CD4-positive, CD25-positive, alpha-beta regulatory T cell (primary cell): ENCODE results near the gene TMEM182. TPM values are rescaled to one million over a fixed set of nuclear protein-coding genes. Genes with fewer than 3 reads are reported as not detected.

Source experiments
- ATAC-seq, 2 donors: fragments of 150-1000 bp; cut with Tn5 transposase; one replicate each; pipeline ENCODE4 v1.10.0; 2021; ENCODE audit warnings: low read depth in 2 of 2, moderate number of reproducible peaks in 2 of 2, moderate library complexity in 1 of 2
- DNase-seq, 3 donors: peaks; one replicate each; pipeline versions ENCODE4 v3.0.0 to v3.0.0-alpha.2; 2012 to 2022; ENCODE audit warnings: mixed read lengths in 1 of 3
- H3K27ac ChIP-seq: one replicate; pipeline ENCODE4 v1.7.0; 2013; ENCODE audit warnings: mild to moderate bottlenecking, low read length; ENCODE audit not compliant: insufficient read depth, poor library complexity, severe bottlenecking
- H3K27me3 ChIP-seq: one replicate; pipeline ENCODE4 v1.7.0; 2013; ENCODE audit warnings: low read length; ENCODE audit not compliant: control insufficient read depth, insufficient read depth
- H3K36me3 ChIP-seq: one replicate; pipeline ENCODE4 v1.7.0; 2013; ENCODE audit warnings: mild to moderate bottlenecking, low read length, moderate library complexity; ENCODE audit not compliant: control insufficient read depth, insufficient read depth
- H3K4me1 ChIP-seq: 2 replicates; pipeline ENCODE4 v1.7.0; 2013; ENCODE audit warnings: mild to moderate bottlenecking, low read length; ENCODE audit not compliant: insufficient read depth, control insufficient read depth, poor library complexity, severe bottlenecking
- H3K4me3 ChIP-seq: one replicate; pipeline ENCODE4 v1.7.0; 2013; ENCODE audit warnings: low read depth, mild to moderate bottlenecking, low read length, moderate library complexity
- H3K9me3 ChIP-seq, 2 experiments: 1 replicate in 1 of 2; 2 replicates in 1 of 2; pipeline ENCODE4 v1.7.0; 2013; ENCODE audit warnings: low read length in 2 of 2, mild to moderate bottlenecking in 1 of 2, moderate library complexity in 1 of 2; ENCODE audit not compliant: control insufficient read depth in 2 of 2
- H3K27ac Mint-ChIP-seq, 3 donors: one replicate each; pipeline ENCODE4 v1.8.0; 2020 to 2022; ENCODE audit warnings: mild to moderate bottlenecking in 3 of 3, mixed read lengths in 3 of 3, moderate library complexity in 2 of 3
- H3K27me3 Mint-ChIP-seq: one replicate; pipeline ENCODE4 v1.8.0; 2022; ENCODE audit warnings: mild to moderate bottlenecking, mixed read lengths
- H3K36me3 Mint-ChIP-seq: one replicate; pipeline ENCODE4 v1.8.0; 2020; ENCODE audit warnings: mixed read lengths
- H3K4me1 Mint-ChIP-seq, 4 donors: one replicate each; pipeline ENCODE4 v1.8.0; 2020 to 2022; ENCODE audit warnings: mixed read lengths in 4 of 4, mild to moderate bottlenecking in 1 of 4
- H3K4me3 Mint-ChIP-seq, 4 donors: one replicate each; pipeline ENCODE4 v1.8.0; 2020 to 2022; ENCODE audit warnings: mild to moderate bottlenecking in 4 of 4, mixed read lengths in 4 of 4, moderate library complexity in 3 of 4
- H3K9me3 Mint-ChIP-seq, 7 donors: one replicate each; pipeline ENCODE4 v1.8.0; 2020 to 2022; ENCODE audit warnings: mixed read lengths in 7 of 7, mild to moderate bottlenecking in 3 of 7, moderate library complexity in 2 of 7
- polyA plus RNA-seq, 4 donors: library from polyadenylated mRNA; unstranded; fragments of 300-500 nt; fragmentation: Illumina TruSeq; gene quantifications; one replicate each; pipeline ENCODE4 v1.2.3, GENCODE V29; 2021
- total RNA-seq: library from RNA; stranded (reverse); gene quantifications from one replicate; pipeline ENCODE4 v1.2.3, GENCODE V29; 2022

TMEM182 gene
- total and polyA plus RNA-seq, 5 donors from 2014 or later, result 3.3 to 6.5 (median 4.4) TPM

DNA sequence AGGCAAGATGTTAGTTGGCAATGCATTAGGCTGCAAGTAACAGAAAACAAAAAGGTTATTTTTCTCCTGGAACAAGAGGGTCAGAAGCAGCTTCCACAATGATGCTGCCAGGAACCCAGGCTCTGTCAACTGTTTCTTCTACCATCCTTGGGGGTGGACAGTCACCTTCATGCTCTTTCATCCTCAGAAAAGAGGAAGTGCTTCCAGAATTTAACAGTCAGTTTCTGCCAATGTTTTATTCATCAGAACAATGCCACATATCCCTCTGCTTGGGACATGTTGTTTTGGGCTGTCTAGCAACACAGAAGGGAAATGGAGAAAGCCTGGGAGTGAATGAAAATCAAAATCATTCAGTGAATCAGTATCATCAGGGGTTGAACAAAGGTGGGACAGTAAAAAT is 7.1 kb downstream of the TMEM182 start:
- Histone ChIP-seq H3K36me3 (peaks cover 2% of the 10 kb centered on the region), H3K27me3 (no peaks in the 10 kb centered on the region), H3K4me3 (no peak overlapping the region), H3K9me3 (no peaks in the 10 kb centered on the region), H3K27ac (no peak overlapping the region), H3K4me1 (no peaks in the 10 kb centered on the region)
- no peak overlapping the region for H3K27ac Mint-ChIP-seq
- H3K4me3 Mint-ChIP-seq, result no peak overlapping the region
- H3K9me3 Mint-ChIP-seq, result peaks cover 0 to 2% (median 0%) of the 10 kb centered on the region in 7 donors
- H3K36me3 Mint-ChIP-seq, result peaks cover 37% of the 10 kb centered on the region
- ATAC-seq, result no peak
- peaks cover 0 to 2% (median 0%) of the 10 kb centered on the region in 4 donors for H3K4me1 Mint-ChIP-seq
- DNase-seq, result no peak
- H3K27me3 Mint-ChIP-seq, result no peaks in the 10 kb centered on the region

DNA sequence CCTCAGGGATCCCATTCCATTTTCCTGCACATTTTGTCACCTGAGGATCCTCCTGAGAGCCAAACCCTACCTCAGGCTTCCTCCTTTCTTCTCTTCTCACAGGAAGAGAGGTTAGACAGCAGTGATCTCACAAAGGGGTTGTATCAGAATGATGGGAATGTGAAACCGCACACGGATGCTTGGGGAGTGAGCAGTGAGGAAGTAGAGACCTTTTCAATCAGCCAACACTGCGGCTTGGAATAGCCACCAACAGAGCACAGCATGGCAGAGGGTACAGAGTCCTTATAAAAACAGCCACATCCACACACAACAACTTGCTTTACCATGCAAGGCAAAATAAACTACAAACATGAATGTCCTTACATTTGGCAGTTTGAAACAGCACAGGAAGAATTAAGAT is 8.7 kb downstream of the TMEM182 start:
- H3K4me1 ChIP-seq, result no peaks in the 10 kb centered on the region
- peaks cover 2% of the 10 kb centered on the region for H3K36me3 ChIP-seq
- H3K27ac ChIP-seq, result no peak overlapping the region
- Mint-ChIP-seq H3K27ac (no peak overlapping the region), H3K4me1 (peaks cover 0 to 2% (median 0%) of the 10 kb centered on the region in 4 donors), H3K27me3 (no peaks in the 10 kb centered on the region), H3K36me3 (peaks cover 34% of the 10 kb centered on the region), H3K9me3 (peaks cover 0 to 2% (median 0%) of the 10 kb centered on the region in 7 donors), H3K4me3 (no peak overlapping the region)
- H3K9me3 ChIP-seq, result no peaks in the 10 kb centered on the region
- H3K27me3 ChIP-seq, result no peaks in the 10 kb centered on the region
- H3K4me3 ChIP-seq, result no peak overlapping the region
- ATAC-seq (no peak), DNase-seq (no peak)

DNA sequence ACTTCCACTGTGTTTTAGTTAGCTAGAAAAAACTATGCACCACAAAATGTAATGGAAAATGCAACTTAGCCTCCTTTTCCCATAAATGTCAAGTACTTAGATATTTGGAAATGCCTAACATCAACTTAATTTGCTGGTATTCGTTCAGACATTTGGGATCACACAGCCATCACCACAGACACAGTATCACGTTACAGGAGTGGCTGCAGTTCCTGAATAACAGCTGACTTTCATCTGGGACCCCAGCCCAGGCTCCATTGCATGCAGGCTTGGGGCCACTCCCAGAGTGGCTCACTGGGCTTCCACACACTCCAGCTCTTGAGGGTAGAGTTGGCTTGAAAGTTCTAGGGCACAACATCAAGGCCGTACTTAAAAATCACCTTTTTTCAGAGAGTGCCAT is 9.3 kb downstream of the TMEM182 start:
- ATAC-seq (no peak), DNase-seq (no peak)
- Histone ChIP-seq H3K27ac (no peak overlapping the region), H3K4me3 (no peak overlapping the region), H3K9me3 (no peaks in the 10 kb centered on the region), H3K4me1 (no peaks in the 10 kb centered on the region), H3K36me3 (peaks cover 2% of the 10 kb centered on the region), H3K27me3 (no peaks in the 10 kb centered on the region)
- peaks cover 35% of the 10 kb centered on the region for H3K36me3 Mint-ChIP-seq
- H3K9me3 Mint-ChIP-seq, result peaks cover 0 to 2% (median 0%) of the 10 kb centered on the region in 7 donors
- H3K27ac Mint-ChIP-seq, result no peak overlapping the region
- H3K27me3 Mint-ChIP-seq, result no peaks in the 10 kb centered on the region
- H3K4me1 Mint-ChIP-seq, result peaks cover 0 to 2% (median 0%) of the 10 kb centered on the region in 4 donors
- no peak overlapping the region for H3K4me3 Mint-ChIP-seq

DNA sequence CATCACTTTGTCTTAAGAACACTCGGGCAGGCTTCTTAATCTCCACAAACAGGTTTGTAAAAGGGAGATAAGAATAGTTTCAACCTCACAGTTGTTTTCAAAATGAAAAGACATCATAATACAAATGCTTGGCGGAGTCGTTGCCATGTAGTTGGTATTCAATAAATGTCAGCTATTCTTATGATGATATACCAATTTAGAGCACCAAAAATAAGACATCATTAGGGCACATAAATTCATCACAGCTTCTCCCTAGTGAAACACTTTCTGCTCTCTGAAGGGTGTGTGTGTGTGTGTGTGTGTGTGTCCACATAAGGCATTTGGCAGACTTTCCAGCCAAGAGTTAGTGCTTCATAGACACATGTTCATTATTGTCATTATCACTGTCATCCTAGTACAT is 10.8 kb downstream of the TMEM182 start:
- Mint-ChIP-seq H3K4me3 (no peak overlapping the region), H3K27ac (no peak overlapping the region), H3K36me3 (peaks cover 32% of the 10 kb centered on the region), H3K27me3 (no peaks in the 10 kb centered on the region), H3K4me1 (peaks cover 0 to 2% (median 0%) of the 10 kb centered on the region in 4 donors), H3K9me3 (peaks cover 0 to 2% (median 0%) of the 10 kb centered on the region in 7 donors)
- DNase-seq (no peak), ATAC-seq (no peak)
- H3K36me3 ChIP-seq, result no peaks in the 10 kb centered on the region
- H3K27me3 ChIP-seq, result no peaks in the 10 kb centered on the region
- no peaks in the 10 kb centered on the region for H3K4me1 ChIP-seq
- no peak overlapping the region for H3K27ac ChIP-seq
- no peak overlapping the region for H3K4me3 ChIP-seq
- no peaks in the 10 kb centered on the region for H3K9me3 ChIP-seq

DNA sequence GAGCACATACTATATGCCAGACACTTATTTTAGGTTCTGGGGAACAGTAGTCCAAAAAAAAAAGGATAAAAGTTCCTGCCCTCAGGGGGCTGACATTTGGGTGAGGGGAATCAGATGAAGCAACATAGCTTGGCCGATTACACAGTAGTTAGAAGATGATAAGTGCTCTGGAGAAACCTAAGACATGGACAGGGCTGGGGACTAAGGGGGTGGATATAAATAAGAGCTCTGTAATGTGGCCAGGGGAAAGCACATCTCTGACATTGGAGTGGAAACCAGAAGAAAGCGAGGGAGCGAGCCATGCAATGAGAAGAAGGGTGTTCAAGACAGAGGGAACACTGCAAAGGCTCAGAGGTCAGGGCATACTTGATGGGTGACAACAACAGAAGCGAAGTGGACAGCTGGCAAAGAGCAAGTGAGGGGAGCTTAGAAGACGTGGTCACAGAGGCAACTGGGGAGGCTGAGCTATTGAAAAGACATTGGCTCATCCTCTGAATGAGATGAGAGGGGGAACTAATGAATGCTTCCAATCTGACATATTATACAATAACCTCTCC is 11.4 kb downstream of the TMEM182 start:
- Mint-ChIP-seq H3K27me3 (no peaks in the 10 kb centered on the region), H3K27ac (no peak overlapping the region), H3K9me3 (peaks cover 0 to 2% (median 0%) of the 10 kb centered on the region in 7 donors), H3K4me1 (peaks cover 0 to 2% (median 0%) of the 10 kb centered on the region in 4 donors), H3K4me3 (no peak overlapping the region), H3K36me3 (peaks cover 27% of the 10 kb centered on the region)
- H3K27ac ChIP-seq, result no peak overlapping the region
- no peak overlapping the region for H3K4me3 ChIP-seq
- H3K27me3 ChIP-seq, result no peaks in the 10 kb centered on the region
- no peaks in the 10 kb centered on the region for H3K9me3 ChIP-seq
- no peak for DNase-seq
- H3K4me1 ChIP-seq, result no peaks in the 10 kb centered on the region
- no peaks in the 10 kb centered on the region for H3K36me3 ChIP-seq
- no peak for ATAC-seq

DNA sequence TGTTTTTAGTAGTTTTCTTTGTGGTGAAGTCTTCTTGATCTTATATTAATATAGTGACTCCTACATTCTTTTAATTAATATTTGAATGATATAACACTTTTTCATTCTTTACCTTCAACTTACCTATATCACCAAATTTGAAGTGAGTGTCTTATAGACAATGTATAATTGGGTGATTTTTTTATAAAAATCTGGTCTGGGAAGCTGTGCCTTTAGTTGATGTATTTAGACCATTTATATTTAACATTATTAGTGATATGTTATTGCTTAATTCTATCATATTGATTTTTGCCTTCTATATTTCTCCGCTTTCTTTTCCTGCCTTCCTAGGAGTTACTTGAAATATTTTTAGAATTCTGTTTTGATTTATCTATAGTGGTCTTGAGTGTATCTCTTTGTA is 16.4 kb downstream of the TMEM182 start:
- no peak for ATAC-seq
- Histone ChIP-seq H3K4me3 (no peak overlapping the region), H3K4me1 (no peaks in the 10 kb centered on the region), H3K27me3 (no peaks in the 10 kb centered on the region), H3K9me3 (no peaks in the 10 kb centered on the region), H3K27ac (no peak overlapping the region), H3K36me3 (no peaks in the 10 kb centered on the region)
- Mint-ChIP-seq H3K9me3 (peaks cover 0 to 7% (median 0%) of the 10 kb centered on the region in 7 donors), H3K27me3 (no peaks in the 10 kb centered on the region), H3K36me3 (peaks cover 10% of the 10 kb centered on the region), H3K27ac (no peak overlapping the region), H3K4me3 (no peak overlapping the region), H3K4me1 (no peaks in the 10 kb centered on the region)
- DNase-seq, result no peak

DNA sequence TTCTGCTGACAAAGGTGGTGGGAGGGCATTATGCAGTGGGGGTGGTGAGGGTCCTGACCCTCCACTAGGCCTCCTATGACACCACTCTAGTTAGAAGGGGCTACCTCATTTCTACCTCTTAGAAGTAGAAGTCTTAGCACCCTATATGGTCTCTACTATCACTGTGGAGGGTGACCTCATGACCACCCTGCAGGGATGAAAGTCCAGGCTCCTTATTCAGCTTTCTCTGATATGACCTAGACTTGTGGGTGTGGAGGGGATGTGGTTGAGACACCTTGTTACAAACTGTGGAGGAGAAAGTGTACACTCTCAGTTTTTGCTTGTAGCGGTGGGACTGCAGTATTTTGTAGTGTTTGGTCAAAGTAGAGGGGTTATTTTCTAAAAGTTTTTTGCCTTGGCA is 18.6 kb downstream of the TMEM182 start:
- no peaks in the 10 kb centered on the region for H3K9me3 ChIP-seq
- Mint-ChIP-seq H3K4me3 (no peak overlapping the region), H3K27me3 (no peaks in the 10 kb centered on the region), H3K9me3 (peaks cover 0 to 7% (median 0%) of the 10 kb centered on the region in 7 donors), H3K27ac (no peak overlapping the region), H3K4me1 (no peaks in the 10 kb centered on the region), H3K36me3 (peaks cover 17% of the 10 kb centered on the region)
- H3K4me1 ChIP-seq, result no peaks in the 10 kb centered on the region
- H3K27me3 ChIP-seq, result no peaks in the 10 kb centered on the region
- no peaks in the 10 kb centered on the region for H3K36me3 ChIP-seq
- no peak overlapping the region for H3K27ac ChIP-seq
- no peak overlapping the region for H3K4me3 ChIP-seq
- DNase-seq, result no peak
- no peak for ATAC-seq

DNA sequence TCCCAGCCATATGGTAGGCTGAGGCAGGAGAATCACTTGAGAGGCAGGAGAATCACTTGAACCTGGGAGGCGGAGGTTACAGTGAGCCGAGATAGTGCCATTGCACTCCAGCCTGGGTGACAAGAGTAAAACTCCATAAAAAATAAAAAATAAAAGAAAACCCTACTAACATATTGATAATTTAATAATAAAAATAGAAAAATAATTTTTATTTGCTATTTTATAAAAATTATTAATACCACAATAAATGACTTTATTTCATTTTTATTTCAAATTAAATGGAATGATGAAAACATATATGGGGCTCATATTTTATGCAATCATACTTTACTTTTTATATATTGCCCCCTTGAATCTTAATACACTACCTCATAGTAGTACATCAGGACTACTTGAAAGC is 20.4 kb downstream of the TMEM182 start:
- ATAC-seq (no peak), DNase-seq (no peak)
- H3K9me3 Mint-ChIP-seq, result peaks cover 0 to 7% (median 0%) of the 10 kb centered on the region in 7 donors
- H3K27me3 Mint-ChIP-seq, result no peaks in the 10 kb centered on the region
- no peaks in the 10 kb centered on the region for H3K9me3 ChIP-seq
- H3K27ac ChIP-seq, result no peak overlapping the region
- no peaks in the 10 kb centered on the region for H3K4me1 Mint-ChIP-seq
- H3K36me3 Mint-ChIP-seq, result peaks cover 18% of the 10 kb centered on the region
- no peak overlapping the region for H3K4me3 Mint-ChIP-seq
- no peak overlapping the region for H3K4me3 ChIP-seq
- no peaks in the 10 kb centered on the region for H3K27me3 ChIP-seq
- no peaks in the 10 kb centered on the region for H3K4me1 ChIP-seq
- H3K27ac Mint-ChIP-seq, result no peak overlapping the region
- no peaks in the 10 kb centered on the region for H3K36me3 ChIP-seq
